Peyer's patch (tissue), 4 donors: Measurements from ENCODE around the gene TMEM141. TPM values are rescaled to one million over a fixed set of nuclear protein-coding genes. Genes with fewer than 3 reads are reported as not detected.

Experiments used
- DNase-seq, 3 donors: peaks; one replicate each; pipeline ENCODE4 v3.0.0-alpha.2; 2017 to 2019
- H3K27ac ChIP-seq, 4 donors: fragments of 200-600 bp; sonication (generic); one replicate each; pipeline ENCODE4 v1.5.1; 2016 to 2019
- H3K27me3 ChIP-seq, 2 donors: fragments of 200-600 bp; sonication (generic); one replicate each; pipeline ENCODE4 v1.5.1; 2019
- H3K36me3 ChIP-seq, 3 donors: fragments of 200-600 bp; sonication (generic); one replicate each; pipeline ENCODE4 v1.5.1; 2016 to 2019
- H3K4me1 ChIP-seq, 4 donors: fragments of 200-600 bp; sonication (generic); one replicate each; pipeline ENCODE4 v1.5.1; 2016 to 2019
- H3K4me3 ChIP-seq, 4 donors: fragments of 200-600 bp; sonication (generic); 1 replicate in 3 of 4; 2 replicates in 1 of 4; pipeline ENCODE4 v1.5.1; 2016 to 2019; ENCODE audit warnings: mild to moderate bottlenecking in 1 of 4
- H3K9me3 ChIP-seq, 4 donors: fragments of 200-600 bp; sonication (generic); one replicate each; pipeline ENCODE4 v1.5.1; 2016 to 2019; ENCODE audit warnings: mild to moderate bottlenecking in 1 of 4
- POLR2A ChIP-seq, 2 donors: fragments of 450-650 bp; IDR thresholded peaks; one replicate each; pipeline ENCODE4 v1.5.1; 2017; ENCODE audit warnings: antibody characterized with exemption in 2 of 2, mild to moderate bottlenecking in 2 of 2, moderate library complexity in 2 of 2
- total RNA-seq, 4 donors: library from RNA; depleted of rRNA; stranded (reverse); fragments of >200 nt; gene quantifications; one replicate each; pipeline ENCODE4 v1.1.0, GENCODE V29; 2016
- TF ChIP-seq, protein P1 (sequence below), 6 experiments: fragments of 450-650 bp in 4 of 6; fragments of 200-600 bp in 2 of 6; sonication (generic) in 1 of 6; IDR thresholded peaks; one replicate each; pipeline ENCODE4 v1.5.1; 2017 to 2019; ENCODE audit warnings: antibody characterized with exemption in 6 of 6, mild to moderate bottlenecking in 3 of 6, moderate library complexity in 1 of 6

The TMEM141 gene
- total RNA-seq, 4 donors from 2014 or later = 52.0 to 240 (median 187) TPM

DNA sequence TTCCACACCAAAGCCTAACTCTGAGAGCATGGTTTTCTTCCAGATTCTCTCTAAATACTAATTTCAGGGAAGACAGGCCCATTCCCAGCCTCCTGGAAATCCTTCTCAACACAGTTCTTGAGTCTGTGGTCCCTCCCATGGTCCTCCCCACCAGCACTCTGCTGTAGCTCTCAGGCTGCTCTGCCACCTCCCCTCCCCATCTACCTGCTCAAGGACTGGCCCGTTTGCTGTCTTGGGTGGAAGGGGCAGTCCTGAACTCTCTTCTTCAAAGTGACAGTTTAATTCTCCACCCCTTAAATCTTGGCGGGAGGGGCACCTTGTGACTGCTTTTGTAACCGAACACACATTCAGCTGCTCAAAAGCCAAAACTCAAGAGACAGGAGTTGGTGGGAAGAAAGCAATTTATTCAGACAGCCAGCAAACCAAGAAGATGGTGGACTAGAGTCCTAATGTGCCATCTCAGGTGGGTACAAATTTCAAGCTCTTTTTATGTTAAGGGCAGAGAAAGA lies 19.2 kb upstream of the TMEM141 start:
- H3K27me3 ChIP-seq = no peaks in the 10 kb centered on the region
- no peak for DNase-seq
- no peaks in the 10 kb centered on the region for H3K4me1 ChIP-seq
- H3K27ac ChIP-seq = no peak overlapping the region
- TF ChIP-seq, protein P1, sequence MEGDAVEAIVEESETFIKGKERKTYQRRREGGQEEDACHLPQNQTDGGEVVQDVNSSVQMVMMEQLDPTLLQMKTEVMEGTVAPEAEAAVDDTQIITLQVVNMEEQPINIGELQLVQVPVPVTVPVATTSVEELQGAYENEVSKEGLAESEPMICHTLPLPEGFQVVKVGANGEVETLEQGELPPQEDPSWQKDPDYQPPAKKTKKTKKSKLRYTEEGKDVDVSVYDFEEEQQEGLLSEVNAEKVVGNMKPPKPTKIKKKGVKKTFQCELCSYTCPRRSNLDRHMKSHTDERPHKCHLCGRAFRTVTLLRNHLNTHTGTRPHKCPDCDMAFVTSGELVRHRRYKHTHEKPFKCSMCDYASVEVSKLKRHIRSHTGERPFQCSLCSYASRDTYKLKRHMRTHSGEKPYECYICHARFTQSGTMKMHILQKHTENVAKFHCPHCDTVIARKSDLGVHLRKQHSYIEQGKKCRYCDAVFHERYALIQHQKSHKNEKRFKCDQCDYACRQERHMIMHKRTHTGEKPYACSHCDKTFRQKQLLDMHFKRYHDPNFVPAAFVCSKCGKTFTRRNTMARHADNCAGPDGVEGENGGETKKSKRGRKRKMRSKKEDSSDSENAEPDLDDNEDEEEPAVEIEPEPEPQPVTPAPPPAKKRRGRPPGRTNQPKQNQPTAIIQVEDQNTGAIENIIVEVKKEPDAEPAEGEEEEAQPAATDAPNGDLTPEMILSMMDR (IDR thresholded peaks at IDR 0.05) = no peak
- TF ChIP-seq POLR2A (IDR thresholded peaks at IDR 0.05) = no peak
- no peaks in the 10 kb centered on the region for H3K9me3 ChIP-seq
- H3K36me3 ChIP-seq = no peaks in the 10 kb centered on the region
- no peak overlapping the region for H3K4me3 ChIP-seq

DNA sequence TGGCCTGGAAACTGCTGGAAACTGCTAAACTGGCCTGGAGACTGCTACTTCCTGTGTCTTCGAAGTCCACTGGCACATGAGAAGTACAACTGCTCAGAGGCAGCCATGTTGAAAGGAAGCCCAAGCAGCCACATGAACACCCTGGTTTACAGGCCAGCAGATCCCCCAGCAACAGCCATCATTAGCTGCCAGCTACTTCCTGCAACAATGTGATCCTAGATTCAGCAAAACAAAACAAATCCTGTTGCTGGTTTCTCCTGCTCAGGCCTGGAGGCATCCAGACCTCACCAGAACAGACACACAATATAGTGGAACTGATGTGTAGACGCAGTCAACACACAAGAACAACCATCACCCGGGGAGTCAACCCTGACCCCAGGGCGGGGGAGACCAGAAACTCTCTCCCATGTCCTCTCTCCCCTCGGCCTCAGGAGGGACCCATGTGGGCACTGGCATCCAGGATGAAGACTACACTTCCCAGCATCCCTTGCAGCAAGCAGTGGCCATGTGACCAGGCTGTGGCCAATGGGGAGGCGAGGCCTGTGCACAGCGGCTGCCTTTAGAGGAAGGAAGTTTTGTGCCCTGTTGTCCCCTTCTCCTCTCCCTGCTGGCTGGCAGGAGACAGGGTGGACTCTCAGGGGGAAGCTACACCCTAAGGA lies 17.6 kb upstream of the TMEM141 start:
- H3K4me3 ChIP-seq = no peak overlapping the region
- peak in 1 of 3 donors; percentile 64 for DNase-seq
- H3K36me3 ChIP-seq = no peaks in the 10 kb centered on the region
- no peaks in the 10 kb centered on the region for H3K4me1 ChIP-seq
- H3K27ac ChIP-seq = no peak overlapping the region
- no peaks in the 10 kb centered on the region for H3K9me3 ChIP-seq
- TF ChIP-seq, protein P1 (IDR thresholded peaks at IDR 0.05) = no peak
- TF ChIP-seq POLR2A (IDR thresholded peaks at IDR 0.05) = no peak
- no peaks in the 10 kb centered on the region for H3K27me3 ChIP-seq

DNA sequence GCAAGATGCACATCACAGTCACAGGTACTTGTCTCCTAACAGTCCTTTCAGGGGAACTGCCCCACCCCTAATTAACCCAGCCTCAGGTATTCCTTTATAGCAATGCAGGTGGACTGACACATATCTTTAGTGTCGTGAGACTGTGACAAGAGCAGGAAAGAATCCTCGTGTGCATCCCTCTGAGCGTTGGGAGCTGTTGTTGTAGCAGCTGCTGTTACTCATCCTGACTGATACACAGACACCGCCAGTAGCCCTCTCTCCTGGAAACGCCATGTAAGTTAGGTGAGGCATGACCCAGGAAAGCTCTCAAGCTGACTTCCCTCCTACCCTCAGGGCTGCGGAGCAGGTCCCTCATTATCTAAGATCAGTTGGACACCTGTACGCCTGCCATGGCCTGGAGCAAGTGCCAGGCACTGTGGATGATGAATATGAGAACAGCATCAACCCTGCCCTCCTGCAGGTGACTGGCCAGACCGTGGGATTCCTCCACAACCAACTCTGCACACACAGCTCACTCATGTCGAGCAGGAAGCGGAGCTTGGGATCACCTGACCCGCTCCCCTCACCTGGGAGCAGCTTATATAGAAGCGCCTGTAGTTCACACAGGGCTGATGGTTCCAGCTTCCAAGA lies 16.6 kb upstream of the TMEM141 start:
- H3K36me3 ChIP-seq = no peaks in the 10 kb centered on the region
- H3K27ac ChIP-seq = no peak overlapping the region
- no peak overlapping the region for H3K4me3 ChIP-seq
- H3K9me3 ChIP-seq = no peaks in the 10 kb centered on the region
- no peaks in the 10 kb centered on the region for H3K4me1 ChIP-seq
- no peak for DNase-seq
- TF ChIP-seq, protein P1 (IDR thresholded peaks at IDR 0.05) = no peak
- no peak for TF ChIP-seq POLR2A (IDR thresholded peaks at IDR 0.05)
- H3K27me3 ChIP-seq = no peaks in the 10 kb centered on the region

DNA sequence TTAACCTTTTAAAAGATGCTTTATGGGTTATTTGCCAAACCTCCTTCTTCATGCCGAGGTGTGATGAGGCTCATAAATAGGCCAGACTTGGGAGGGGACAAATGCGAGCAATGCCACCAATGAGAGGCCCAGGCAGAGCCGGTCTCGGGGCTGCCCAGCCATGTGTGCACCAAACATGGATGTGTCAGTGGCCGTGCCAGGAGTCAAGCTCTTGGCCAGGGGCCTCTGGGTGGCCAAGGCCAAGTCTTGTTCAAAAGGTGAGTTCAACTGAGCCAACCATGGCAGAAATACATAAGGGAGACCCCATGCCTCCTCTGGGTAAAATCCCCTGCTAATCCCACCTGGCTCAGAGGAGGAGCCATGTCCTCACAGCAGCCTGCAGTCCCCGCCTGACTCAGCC lies 16.0 kb upstream of the TMEM141 start:
- Histone ChIP-seq H3K27ac (no peak overlapping the region), H3K36me3 (no peaks in the 10 kb centered on the region), H3K4me3 (no peak overlapping the region), H3K27me3 (no peaks in the 10 kb centered on the region), H3K4me1 (no peaks in the 10 kb centered on the region), H3K9me3 (no peaks in the 10 kb centered on the region)
- TF ChIP-seq, protein P1 (IDR thresholded peaks at IDR 0.05) = no peak
- no peak for TF ChIP-seq POLR2A (IDR thresholded peaks at IDR 0.05)
- no peak for DNase-seq

DNA sequence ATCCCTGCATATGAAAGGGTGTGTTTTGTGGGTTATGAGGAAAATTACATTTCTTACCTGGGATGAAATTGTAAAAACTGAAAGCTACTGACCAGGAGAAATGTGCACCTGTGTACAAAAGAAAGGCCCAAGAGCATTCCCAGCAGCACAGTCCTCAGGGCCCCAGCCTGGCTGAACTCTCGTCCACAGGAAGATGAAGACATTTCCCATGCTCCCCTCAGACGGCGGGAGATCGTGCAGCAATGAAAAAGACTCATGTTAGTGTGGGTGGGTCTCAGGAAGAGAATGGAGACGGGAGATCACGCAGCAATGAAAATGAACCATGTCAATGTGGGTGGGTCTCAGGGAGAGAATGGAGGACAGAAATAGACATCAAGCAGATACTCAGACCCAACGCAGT lies 14.2 kb upstream of the TMEM141 start:
- no peak for DNase-seq
- Histone ChIP-seq H3K4me3 (no peak overlapping the region), H3K36me3 (no peaks in the 10 kb centered on the region), H3K4me1 (no peaks in the 10 kb centered on the region), H3K27me3 (no peaks in the 10 kb centered on the region), H3K9me3 (no peaks in the 10 kb centered on the region), H3K27ac (peak overlapping the region in 2 of 4 donors; percentile 27 to 64)
- TF ChIP-seq POLR2A (IDR thresholded peaks at IDR 0.05) = no peak
- TF ChIP-seq, protein P1 (IDR thresholded peaks at IDR 0.05) = no peak
